ENCODE results near the gene LZTS2.

LZTS2 gene

DNA sequence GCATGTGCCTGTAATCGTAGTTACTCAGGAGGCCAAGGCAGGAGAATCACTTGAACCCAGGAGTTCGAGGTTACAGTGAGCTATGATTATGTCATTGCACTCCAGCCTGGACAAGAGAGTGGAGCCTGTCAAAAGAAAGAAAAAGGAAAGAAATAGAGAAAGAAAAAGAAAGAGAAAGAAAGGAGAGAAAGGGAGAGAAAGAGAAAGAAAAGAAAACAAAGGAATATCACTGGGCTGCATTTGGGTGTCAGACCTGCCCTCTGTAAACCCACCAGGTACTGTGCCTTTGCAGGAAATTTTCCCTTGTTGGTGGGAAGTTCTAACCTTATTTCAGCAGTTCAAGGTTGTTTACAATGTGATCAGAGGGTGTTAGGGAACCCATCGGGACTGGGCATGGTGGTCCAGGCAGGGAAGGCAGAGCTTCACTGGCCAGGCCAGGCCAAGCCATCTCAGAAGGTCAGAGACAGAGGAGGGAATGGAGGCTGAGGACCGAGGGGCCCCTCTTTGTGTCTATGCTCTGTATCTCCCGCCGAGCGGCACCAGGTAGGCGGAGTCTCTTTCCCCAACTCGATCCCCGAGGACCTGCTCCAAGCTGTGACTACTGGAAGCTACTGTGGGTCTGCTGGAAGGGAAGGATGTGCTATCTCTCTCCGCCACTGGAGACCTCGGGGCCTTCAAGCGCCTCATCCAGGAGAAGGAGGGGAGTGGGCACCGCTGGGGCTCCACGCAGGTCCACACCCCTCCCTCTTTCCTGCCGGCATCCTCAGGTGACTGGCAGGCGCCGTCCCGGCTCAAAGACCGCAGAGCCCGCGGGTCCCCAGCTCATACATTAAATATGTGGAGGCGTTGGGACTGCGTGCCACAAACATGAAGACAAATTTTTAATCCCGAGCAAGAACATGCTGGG lies 47.0 kb downstream of the LZTS2 start:
- Histone ChIP-seq H3K27ac (ENCODE audit: extremely low read depth, low read depth, low read length) (no peak overlapping the region), H3K4me3 (ENCODE audit: low read depth, low read length) (no peak overlapping the region), H3K4me1 (ENCODE audit: control insufficient read depth, insufficient read depth, low read length) (peaks cover 11% of the 10 kb centered on the region), H3K9me3 (ENCODE audit: control insufficient read depth, insufficient read depth, low read depth, low read length) (no peaks in the 10 kb centered on the region), H3K36me3 (ENCODE audit: control insufficient read depth in 2 of 2, insufficient read depth in 1 of 2, low read length in 2 of 2) (no peaks in the 10 kb centered on the region)
- CTCF ChIA-PET = interaction anchor here (0.8 to 10.1 kb wide), 9 partner anchors 9 to 96 kb away, joined by 3 to 112 read pairs (median 5); partner anchors contain the start of gene KAZALD1
- POLR2A ChIA-PET = interaction anchor here (1.6 kb wide), 1 partner anchor 15 kb away, joined by 6 read pairs; the partner anchor contains the start of gene KAZALD1
- TF ChIP-seq CTCF (tag by site-specific recombination; IDR thresholded peaks at IDR 0.05) (peak; percentile 50; the same call in 1 of the 2 replicates), ZNF18 (tag by site-specific recombination; IDR thresholded peaks at IDR 0.05) (no peak), OSR2 (tag by site-specific recombination; IDR thresholded peaks at IDR 0.05) (peak; percentile 97), ZNF48 (tag by site-specific recombination; IDR thresholded peaks at IDR 0.05) (no peak), ZNF704 (tag by site-specific recombination; IDR thresholded peaks at IDR 0.05) (no peak), ZXDB (tag by site-specific recombination; IDR thresholded peaks at IDR 0.05) (no peak), GLI2 (tag by site-specific recombination; IDR thresholded peaks at IDR 0.05; ENCODE audit: borderline replicate concordance, low read depth) (no peak), ZNF677 (tag by site-specific recombination; IDR thresholded peaks at IDR 0.05) (no peak), ZFP3 (tag by site-specific recombination; IDR thresholded peaks at IDR 0.05; ENCODE audit: low read depth) (no peak), ZNF521 (tag by site-specific recombination; IDR thresholded peaks at IDR 0.05) (no peak), ZBTB17 (tag by site-specific recombination; IDR thresholded peaks at IDR 0.05) (peak; percentile 99), ZBTB20 (tag by site-specific recombination; IDR thresholded peaks at IDR 0.05) (peak; percentile 62), KLF8 (tag by site-specific recombination; IDR thresholded peaks at IDR 0.05) (no peak), PRDM10 (tag by site-specific recombination; IDR thresholded peaks at IDR 0.05) (no peak), ZNF600 (tag by site-specific recombination; IDR thresholded peaks at IDR 0.05) (peak; percentile 86), ZNF518A (tag by site-specific recombination; conservative IDR thresholded peaks at IDR 0.05; ENCODE audit: low read depth) (no peak), ZNF785 (tag by site-specific recombination; IDR thresholded peaks at IDR 0.05) (no peak), ZNF341 (tag by site-specific recombination; IDR thresholded peaks at IDR 0.05; ENCODE audit: low read depth) (0 out of 2 replicates have a peak, but pooled peaks have one; percentile 12), ZNF660 (tag by site-specific recombination; IDR thresholded peaks at IDR 0.05) (no peak), ZNF10 (tag by site-specific recombination; IDR thresholded peaks at IDR 0.05) (no peak), ZEB2 (tag by site-specific recombination; IDR thresholded peaks at IDR 0.05) (no peak), PRDM1 (tag by site-specific recombination; IDR thresholded peaks at IDR 0.05) (peak; percentile 99), ZNF654 (tag by site-specific recombination; IDR thresholded peaks at IDR 0.05; ENCODE audit: low read depth) (no peak), ZNF324 (tag by site-specific recombination; IDR thresholded peaks at IDR 0.05) (no peak), ZNF747 (tag by site-specific recombination; IDR thresholded peaks at IDR 0.05) (no peak)
